Neural progenitor cell (in vitro differentiated cells): ENCODE measurements around the gene TMEM223. TPM values are rescaled to one million over a fixed set of nuclear protein-coding genes. Genes with fewer than 3 reads are reported as not detected.

Experiments
- DNase-seq: peaks from one replicate; pipeline ENCODE4 v3.0.0-alpha.2; 2016; ENCODE audit warnings: low spot score
- H2AFZ ChIP-seq: fragments of 200-600 bp; sonication (generic); replicated peaks from 2 replicates; pipeline ENCODE4 v1.6.1; 2016; ENCODE audit warnings: antibody characterized with exemption
- H3F3A ChIP-seq: fragments of 200-600 bp; sonication (generic); 2 replicates; pipeline ENCODE4 v1.6.1; 2016; ENCODE audit warnings: antibody characterized with exemption, low read depth
- H3K27ac ChIP-seq: fragments of 200-600 bp; sonication (generic); 2 replicates; pipeline ENCODE4 v1.5.1; 2016; ENCODE audit warnings: mild to moderate bottlenecking
- H3K27me3 ChIP-seq: fragments of 200-600 bp; sonication (generic); 2 replicates; pipeline ENCODE4 v1.6.1; 2016; ENCODE audit warnings: mild to moderate bottlenecking, moderate library complexity
- H3K36me3 ChIP-seq: fragments of 200-600 bp; sonication (generic); 2 replicates; pipeline ENCODE4 v1.5.1; 2016
- H3K4me1 ChIP-seq: fragments of 200-600 bp; sonication (generic); 2 replicates; pipeline ENCODE4 v1.6.1; 2016; ENCODE audit warnings: mixed run types
- H3K4me2 ChIP-seq: fragments of 200-600 bp; sonication (generic); 2 replicates; pipeline ENCODE4 v1.6.1; 2016
- H3K4me3 ChIP-seq: fragments of 200-600 bp; sonication (generic); 2 replicates; pipeline ENCODE4 v1.5.1; 2016
- H3K79me2 ChIP-seq: fragments of 200-600 bp; sonication (generic); 2 replicates; pipeline ENCODE4 v1.6.1; 2016; ENCODE audit warnings: low read depth
- H3K9ac ChIP-seq: fragments of 200-600 bp; sonication (generic); 2 replicates; pipeline ENCODE4 v1.6.1; 2016
- H3K9me3 ChIP-seq: fragments of 200-600 bp; sonication (generic); 2 replicates; pipeline ENCODE4 v1.5.1; 2016; ENCODE audit warnings: low read depth
- H4K20me1 ChIP-seq: fragments of 200-600 bp; sonication (generic); 2 replicates; pipeline ENCODE4 v1.6.1; 2016; ENCODE audit warnings: low read depth
- H3K27ac Mint-ChIP-seq: 3 replicates; pipeline ENCODE4 v1.8.0; 2021; ENCODE audit warnings: mixed read lengths
- H3K27me3 Mint-ChIP-seq: 2 replicates; pipeline ENCODE4 v1.8.0; 2022; ENCODE audit warnings: low read depth, mild to moderate bottlenecking, inconsistent platforms, moderate library complexity, mixed read lengths; ENCODE audit not compliant: insufficient read depth
- H3K36me3 Mint-ChIP-seq: 3 replicates; pipeline ENCODE4 v1.8.0; 2021; ENCODE audit warnings: mixed read lengths
- H3K4me1 Mint-ChIP-seq: 3 replicates; pipeline ENCODE4 v1.8.0; 2021; ENCODE audit warnings: mixed read lengths
- H3K4me3 Mint-ChIP-seq: 3 replicates; pipeline ENCODE4 v1.8.0; 2021; ENCODE audit warnings: mild to moderate bottlenecking, moderate library complexity, mixed read lengths
- H3K9me3 Mint-ChIP-seq: 3 replicates; pipeline ENCODE4 v1.8.0; 2020; ENCODE audit warnings: mixed read lengths
- CTCF ChIP-seq: fragments of 200-600 bp; sonication (generic); IDR thresholded peaks from 2 replicates; pipeline ENCODE4 v1.5.1; 2017; ENCODE audit warnings: antibody characterized with exemption, mild to moderate bottlenecking
- EZH2 ChIP-seq: fragments of 200-600 bp; sonication (generic); IDR thresholded peaks from 2 replicates; pipeline ENCODE4 v1.6.1; 2017; ENCODE audit warnings: antibody characterized with exemption, mild to moderate bottlenecking, moderate library complexity
- EZH2phosphoT487 ChIP-seq: fragments of 200-600 bp; sonication (generic); IDR thresholded peaks from 2 replicates; pipeline ENCODE4 v1.6.1; 2017; ENCODE audit warnings: antibody characterized with exemption
- total RNA-seq: library from RNA; depleted of rRNA; stranded (reverse); fragments of >200 nt; gene quantifications from 2 replicates; pipeline ENCODE4 v1.2.3, GENCODE V29; 2015; ENCODE audit warnings: low replicate concordance

Gene TMEM223
- total RNA-seq, 1 donor from 2014 or later, result 9.9 TPM

- Histone ChIP-seq H3K36me3 (peaks cover 6% of the 10 kb centered on the region), H3K4me3 (peak overlapping the region; percentile 86), H2AFZ (no peak overlapping the region), H3K79me2 (peaks cover 45% of the 10 kb centered on the region), H3F3A (peaks cover 54% of the 10 kb centered on the region), H3K4me2 (peak overlapping the region; percentile 86), H3K9me3 (no peaks in the 10 kb centered on the region), H4K20me1 (peaks cover 12% of the 10 kb centered on the region), H3K27me3 (no peaks in the 10 kb centered on the region), H3K9ac (no peak overlapping the region), H3K4me1 (peaks cover 6% of the 10 kb centered on the region), H3K27ac (peak overlapping the region; percentile 2)
- Mint-ChIP-seq H3K4me1 (peaks cover 27% of the 10 kb centered on the region), H3K4me3 (peak overlapping the region; percentile 89), H3K9me3 (no peaks in the 10 kb centered on the region), H3K27me3 (peaks cover 5% of the 10 kb centered on the region), H3K27ac (peak overlapping the region; percentile 98), H3K36me3 (peaks cover 35% of the 10 kb centered on the region)
- peak; percentile 44 for DNase-seq
- TF ChIP-seq EZH2 (no peak), CTCF (no peak), EZH2phosphoT487 (no peak)
Observed at GRCh38 chr11:62792202-62792575, 383 bp upstream of the TMEM223 start.

GRCh38 chr11:62789576-62789975, 2.2 kb downstream of the TMEM223 start:
- H3K27me3 Mint-ChIP-seq, result peaks cover 7% of the 10 kb centered on the region
- Histone ChIP-seq H3K36me3 (peaks cover 2% of the 10 kb centered on the region), H3K4me1 (peaks cover 6% of the 10 kb centered on the region), H3F3A (peaks cover 74% of the 10 kb centered on the region), H3K27ac (no peak overlapping the region), H4K20me1 (peaks cover 16% of the 10 kb centered on the region), H3K79me2 (peaks cover 50% of the 10 kb centered on the region), H2AFZ (no peak overlapping the region), H3K27me3 (no peaks in the 10 kb centered on the region), H3K4me2 (no peak overlapping the region), H3K9me3 (no peaks in the 10 kb centered on the region), H3K4me3 (no peak overlapping the region), H3K9ac (no peak overlapping the region)
- H3K9me3 Mint-ChIP-seq, result no peaks in the 10 kb centered on the region
- TF ChIP-seq EZH2, result no peak
- TF ChIP-seq EZH2phosphoT487, result no peak
- TF ChIP-seq CTCF, result no peak
- no peak for DNase-seq
- H3K4me1 Mint-ChIP-seq, result peaks cover 31% of the 10 kb centered on the region
- peaks cover 22% of the 10 kb centered on the region for H3K36me3 Mint-ChIP-seq
- peak overlapping the region; percentile 89 for H3K4me3 Mint-ChIP-seq
- no peak overlapping the region for H3K27ac Mint-ChIP-seq

GRCh38 chr11:62788991-62789390, 2.8 kb downstream of the TMEM223 start:
- H3K9ac ChIP-seq, result no peak overlapping the region
- no peak overlapping the region for H3K27ac ChIP-seq
- H3F3A ChIP-seq, result peaks cover 74% of the 10 kb centered on the region
- Mint-ChIP-seq H3K9me3 (no peaks in the 10 kb centered on the region), H3K27me3 (peaks cover 7% of the 10 kb centered on the region), H3K27ac (no peak overlapping the region), H3K4me3 (peak overlapping the region; percentile 89), H3K4me1 (peaks cover 31% of the 10 kb centered on the region), H3K36me3 (peaks cover 17% of the 10 kb centered on the region)
- peaks cover 16% of the 10 kb centered on the region for H4K20me1 ChIP-seq
- H3K4me1 ChIP-seq, result peaks cover 6% of the 10 kb centered on the region
- H3K9me3 ChIP-seq, result no peaks in the 10 kb centered on the region
- H3K79me2 ChIP-seq, result peaks cover 50% of the 10 kb centered on the region
- H3K27me3 ChIP-seq, result no peaks in the 10 kb centered on the region
- DNase-seq, result no peak
- H3K4me2 ChIP-seq, result no peak overlapping the region
- no peak for TF ChIP-seq EZH2
- TF ChIP-seq EZH2phosphoT487, result no peak
- TF ChIP-seq CTCF, result no peak
- no peak overlapping the region for H2AFZ ChIP-seq
- H3K36me3 ChIP-seq, result no peaks in the 10 kb centered on the region
- H3K4me3 ChIP-seq, result no peak overlapping the region
